T-helper 1 cell treated with Interleukin-12 subunit alpha and Interleukin-12 subunit beta and Interleukin-4 antibody, amounts not matched to agents 30 μg/mL and 1 μg/mL, for 36 hours (primary cell): Measurements from ENCODE around the gene SKIL.

ENCODE experiments used
- H3K27ac Mint-ChIP-seq: one replicate; pipeline ENCODE4 v1.8.0; 2021; ENCODE audit warnings: mild to moderate bottlenecking, mixed read lengths
- H3K27me3 Mint-ChIP-seq: one replicate; pipeline ENCODE4 v1.8.0; 2021; ENCODE audit warnings: low read depth, mixed read lengths
- H3K36me3 Mint-ChIP-seq: one replicate; pipeline ENCODE4 v1.8.0; 2021; ENCODE audit warnings: low read depth, mixed read lengths
- H3K4me1 Mint-ChIP-seq: one replicate; pipeline ENCODE4 v1.8.0; 2021; ENCODE audit warnings: low read depth, mixed read lengths
- H3K4me3 Mint-ChIP-seq: one replicate; pipeline ENCODE4 v1.8.0; 2021; ENCODE audit warnings: mild to moderate bottlenecking, moderate library complexity, mixed read lengths
- H3K9me3 Mint-ChIP-seq: one replicate; pipeline ENCODE4 v1.8.0; 2021; ENCODE audit warnings: mixed read lengths

Gene SKIL

GRCh38 chr3:170359178-170359704, 1.7 kb downstream of the SKIL start:
- peak overlapping the region; percentile 83 for H3K27ac Mint-ChIP-seq
- H3K4me3 Mint-ChIP-seq, result peak overlapping the region; percentile 88
- peaks cover 35% of the 10 kb centered on the region for H3K4me1 Mint-ChIP-seq
- H3K27me3 Mint-ChIP-seq, result peaks cover 5% of the 10 kb centered on the region
- H3K9me3 Mint-ChIP-seq, result no peaks in the 10 kb centered on the region
- H3K36me3 Mint-ChIP-seq, result peaks cover 34% of the 10 kb centered on the region

GRCh38 chr3:170360466-170360865, 3.0 kb downstream of the SKIL start:
- Mint-ChIP-seq H3K4me3 (no peak overlapping the region), H3K36me3 (peaks cover 41% of the 10 kb centered on the region), H3K9me3 (no peaks in the 10 kb centered on the region), H3K27ac (no peak overlapping the region), H3K4me1 (peaks cover 38% of the 10 kb centered on the region), H3K27me3 (no peaks in the 10 kb centered on the region)

- H3K4me1 Mint-ChIP-seq, result peaks cover 38% of the 10 kb centered on the region
- no peak overlapping the region for H3K27ac Mint-ChIP-seq
- no peak overlapping the region for H3K4me3 Mint-ChIP-seq
- peaks cover 41% of the 10 kb centered on the region for H3K36me3 Mint-ChIP-seq
- H3K27me3 Mint-ChIP-seq, result no peaks in the 10 kb centered on the region
- no peaks in the 10 kb centered on the region for H3K9me3 Mint-ChIP-seq
Measured at GRCh38 chr3:170360916-170361315, 3.4 kb downstream of the SKIL start.

GRCh38 chr3:170361711-170362110, 4.2 kb downstream of the SKIL start:
- no peak overlapping the region for H3K27ac Mint-ChIP-seq
- no peaks in the 10 kb centered on the region for H3K9me3 Mint-ChIP-seq
- H3K27me3 Mint-ChIP-seq, result no peaks in the 10 kb centered on the region
- H3K4me1 Mint-ChIP-seq, result peaks cover 35% of the 10 kb centered on the region
- no peak overlapping the region for H3K4me3 Mint-ChIP-seq
- peaks cover 41% of the 10 kb centered on the region for H3K36me3 Mint-ChIP-seq

GRCh38 chr3:170363471-170363994, 6.0 kb downstream of the SKIL start:
- Mint-ChIP-seq H3K36me3 (peaks cover 39% of the 10 kb centered on the region), H3K4me1 (peaks cover 35% of the 10 kb centered on the region), H3K4me3 (no peak overlapping the region), H3K27ac (no peak overlapping the region), H3K27me3 (no peaks in the 10 kb centered on the region), H3K9me3 (no peaks in the 10 kb centered on the region)

GRCh38 chr3:170364965-170365364, 7.5 kb downstream of the SKIL start:
- H3K4me1 Mint-ChIP-seq, result peaks cover 25% of the 10 kb centered on the region
- H3K27ac Mint-ChIP-seq, result no peak overlapping the region

GRCh38 chr3:170367797-170368196, 10.3 kb downstream of the SKIL start:
- Mint-ChIP-seq H3K36me3 (peaks cover 18% of the 10 kb centered on the region), H3K27ac (no peak overlapping the region), H3K4me1 (peaks cover 18% of the 10 kb centered on the region), H3K9me3 (no peaks in the 10 kb centered on the region), H3K27me3 (no peaks in the 10 kb centered on the region), H3K4me3 (no peak overlapping the region)

More at GRCh38 chr3:170364965-170365364, 7.5 kb downstream of the SKIL start:
- Mint-ChIP-seq H3K4me3 (no peak overlapping the region), H3K36me3 (peaks cover 31% of the 10 kb centered on the region), H3K27me3 (no peaks in the 10 kb centered on the region), H3K9me3 (no peaks in the 10 kb centered on the region)

- Mint-ChIP-seq H3K27ac (no peak overlapping the region), H3K4me1 (peaks cover 15% of the 10 kb centered on the region), H3K4me3 (no peak overlapping the region), H3K27me3 (no peaks in the 10 kb centered on the region), H3K36me3 (peaks cover 15% of the 10 kb centered on the region), H3K9me3 (no peaks in the 10 kb centered on the region)
Measured at GRCh38 chr3:170368921-170369320, 11.4 kb downstream of the SKIL start.

- Mint-ChIP-seq H3K27me3 (no peaks in the 10 kb centered on the region), H3K4me1 (peaks cover 5% of the 10 kb centered on the region), H3K36me3 (peaks cover 7% of the 10 kb centered on the region), H3K4me3 (no peak overlapping the region), H3K9me3 (no peaks in the 10 kb centered on the region), H3K27ac (no peak overlapping the region)
Measured at GRCh38 chr3:170372190-170372879, 14.8 kb downstream of the SKIL start.

- no peaks in the 10 kb centered on the region for H3K9me3 Mint-ChIP-seq
- peaks cover 41% of the 10 kb centered on the region for H3K36me3 Mint-ChIP-seq
- no peaks in the 10 kb centered on the region for H3K27me3 Mint-ChIP-seq
- no peak overlapping the region for H3K27ac Mint-ChIP-seq
- H3K4me1 Mint-ChIP-seq, result no peaks in the 10 kb centered on the region
- no peak overlapping the region for H3K4me3 Mint-ChIP-seq
Measured at GRCh38 chr3:170383567-170383966, 26.1 kb downstream of the SKIL start.

- H3K27ac Mint-ChIP-seq, result no peak overlapping the region
- no peaks in the 10 kb centered on the region for H3K4me1 Mint-ChIP-seq
- no peak overlapping the region for H3K4me3 Mint-ChIP-seq
- peaks cover 38% of the 10 kb centered on the region for H3K36me3 Mint-ChIP-seq
- H3K27me3 Mint-ChIP-seq, result no peaks in the 10 kb centered on the region
- H3K9me3 Mint-ChIP-seq, result no peaks in the 10 kb centered on the region
Measured at GRCh38 chr3:170386468-170386867, 29.0 kb downstream of the SKIL start.

- Mint-ChIP-seq H3K27me3 (no peaks in the 10 kb centered on the region), H3K27ac (no peak overlapping the region), H3K4me3 (no peak overlapping the region), H3K9me3 (no peaks in the 10 kb centered on the region), H3K36me3 (peaks cover 40% of the 10 kb centered on the region), H3K4me1 (no peaks in the 10 kb centered on the region)
Measured at GRCh38 chr3:170387950-170388349, 30.4 kb downstream of the SKIL start.

GRCh38 chr3:170391108-170391507, 33.6 kb downstream of the SKIL start:
- H3K4me1 Mint-ChIP-seq, result no peaks in the 10 kb centered on the region
- peaks cover 21% of the 10 kb centered on the region for H3K36me3 Mint-ChIP-seq
- no peak overlapping the region for H3K27ac Mint-ChIP-seq
- no peaks in the 10 kb centered on the region for H3K27me3 Mint-ChIP-seq
- H3K9me3 Mint-ChIP-seq, result no peaks in the 10 kb centered on the region
- no peak overlapping the region for H3K4me3 Mint-ChIP-seq

- no peaks in the 10 kb centered on the region for H3K36me3 Mint-ChIP-seq
- no peaks in the 10 kb centered on the region for H3K9me3 Mint-ChIP-seq
- H3K27ac Mint-ChIP-seq, result no peak overlapping the region
- no peaks in the 10 kb centered on the region for H3K4me1 Mint-ChIP-seq
- H3K4me3 Mint-ChIP-seq, result no peak overlapping the region
- no peaks in the 10 kb centered on the region for H3K27me3 Mint-ChIP-seq
Measured at GRCh38 chr3:170397685-170398084, 40.2 kb downstream of the SKIL start.

- H3K4me3 Mint-ChIP-seq, result no peak overlapping the region
- no peak overlapping the region for H3K27ac Mint-ChIP-seq
- no peaks in the 10 kb centered on the region for H3K4me1 Mint-ChIP-seq
- H3K27me3 Mint-ChIP-seq, result no peaks in the 10 kb centered on the region
- H3K36me3 Mint-ChIP-seq, result no peaks in the 10 kb centered on the region
- H3K9me3 Mint-ChIP-seq, result no peaks in the 10 kb centered on the region
Measured at GRCh38 chr3:170405101-170405500, 47.6 kb downstream of the SKIL start.
